ENCODE results near the gene DAPK2.
A peak's percentile ranks its signal among the peaks of the same experiment; 100 is the strongest.

The DAPK2 gene

GRCh38 chr15:64024172-64025050, 21.9 kb downstream of the DAPK2 start:
- H4K20me1 ChIP-seq (ENCODE audit: insufficient read depth, low read length, poor library complexity, severe bottlenecking), result no peaks in the 10 kb centered on the region
- H3K9ac ChIP-seq (ENCODE audit: low read depth, low read length, poor library complexity, severe bottlenecking), result no peak overlapping the region
- H3F3A ChIP-seq (ENCODE audit: low read depth), result no peaks in the 10 kb centered on the region
- no peak overlapping the region for H2AFZ ChIP-seq (ENCODE audit: low read length)
- no peak overlapping the region for H3K4me2 ChIP-seq (ENCODE audit: low read depth, low read length, poor library complexity, severe bottlenecking)
- H3K79me2 ChIP-seq (ENCODE audit: insufficient read depth, low read length), result no peaks in the 10 kb centered on the region
- H3K9me3 ChIP-seq (ENCODE audit: insufficient read depth, low read depth, low read length), result no peaks in the 10 kb centered on the region
- no peaks in the 10 kb centered on the region for H3K4me1 ChIP-seq (ENCODE audit: insufficient read depth, low read length, poor library complexity, severe bottlenecking)
- no peak overlapping the region for H3K4me3 ChIP-seq (ENCODE audit: low read length, poor library complexity, severe bottlenecking)
- H3K27me3 ChIP-seq (ENCODE audit: insufficient read depth, low read length, poor library complexity, severe bottlenecking), result no peaks in the 10 kb centered on the region
- H3K9me2 ChIP-seq (replicated peaks; ENCODE audit: low read depth, low read length), result no peaks in the 10 kb centered on the region
- H3K36me3 ChIP-seq (ENCODE audit: insufficient read depth, low read length), result no peaks in the 10 kb centered on the region
- TF ChIP-seq EZH2phosphoT487 (IDR thresholded peaks at IDR 0.05; ENCODE audit: borderline replicate concordance) (no peak), CTCF (conservative IDR thresholded peaks at IDR 0.05; ENCODE audit: low read length) (peak; percentile 25; the same call in 1 of the 2 replicates)

GRCh38 chr15:64023220-64023619, 23.1 kb downstream of the DAPK2 start:
- no peaks in the 10 kb centered on the region for H3F3A ChIP-seq (ENCODE audit: low read depth)
- H3K79me2 ChIP-seq (ENCODE audit: insufficient read depth, low read length), result no peaks in the 10 kb centered on the region
- H3K9me2 ChIP-seq (replicated peaks; ENCODE audit: low read depth, low read length), result no peaks in the 10 kb centered on the region
- TF ChIP-seq CTCF (conservative IDR thresholded peaks at IDR 0.05; ENCODE audit: low read length) (no peak), EZH2phosphoT487 (IDR thresholded peaks at IDR 0.05; ENCODE audit: borderline replicate concordance) (no peak)
- no peak overlapping the region for H3K9ac ChIP-seq (ENCODE audit: low read depth, low read length, poor library complexity, severe bottlenecking)
- H3K9me3 ChIP-seq (ENCODE audit: insufficient read depth, low read depth, low read length), result no peaks in the 10 kb centered on the region
- no peaks in the 10 kb centered on the region for H3K4me1 ChIP-seq (ENCODE audit: insufficient read depth, low read length, poor library complexity, severe bottlenecking)
- H3K36me3 ChIP-seq (ENCODE audit: insufficient read depth, low read length), result no peaks in the 10 kb centered on the region
- no peak overlapping the region for H3K4me2 ChIP-seq (ENCODE audit: low read depth, low read length, poor library complexity, severe bottlenecking)
- no peak overlapping the region for H3K4me3 ChIP-seq (ENCODE audit: low read length, poor library complexity, severe bottlenecking)
- no peak overlapping the region for H2AFZ ChIP-seq (ENCODE audit: low read length)
- H3K27me3 ChIP-seq (ENCODE audit: insufficient read depth, low read length, poor library complexity, severe bottlenecking), result no peaks in the 10 kb centered on the region
- no peaks in the 10 kb centered on the region for H4K20me1 ChIP-seq (ENCODE audit: insufficient read depth, low read length, poor library complexity, severe bottlenecking)

- Histone ChIP-seq H3K9ac (ENCODE audit: low read depth, low read length, poor library complexity, severe bottlenecking) (no peak overlapping the region), H2AFZ (ENCODE audit: low read length) (no peak overlapping the region), H3F3A (ENCODE audit: low read depth) (no peaks in the 10 kb centered on the region), H3K36me3 (ENCODE audit: insufficient read depth, low read length) (no peaks in the 10 kb centered on the region), H3K9me3 (ENCODE audit: insufficient read depth, low read depth, low read length) (no peaks in the 10 kb centered on the region), H3K4me3 (ENCODE audit: low read length, poor library complexity, severe bottlenecking) (no peak overlapping the region), H3K4me1 (ENCODE audit: insufficient read depth, low read length, poor library complexity, severe bottlenecking) (no peaks in the 10 kb centered on the region), H3K79me2 (ENCODE audit: insufficient read depth, low read length) (no peaks in the 10 kb centered on the region), H3K9me2 (replicated peaks; ENCODE audit: low read depth, low read length) (no peaks in the 10 kb centered on the region), H3K4me2 (ENCODE audit: low read depth, low read length, poor library complexity, severe bottlenecking) (no peak overlapping the region), H3K27me3 (ENCODE audit: insufficient read depth, low read length, poor library complexity, severe bottlenecking) (no peaks in the 10 kb centered on the region), H4K20me1 (ENCODE audit: insufficient read depth, low read length, poor library complexity, severe bottlenecking) (no peaks in the 10 kb centered on the region)
- TF ChIP-seq EZH2phosphoT487 (IDR thresholded peaks at IDR 0.05; ENCODE audit: borderline replicate concordance) (no peak), CTCF (conservative IDR thresholded peaks at IDR 0.05; ENCODE audit: low read length) (no peak)
These were observed 23.7 kb downstream of the DAPK2 start for GRCh38 chr15:64022571-64022970.

Data from Loucy (cell line).